ENCODE measurements around the gene UBB. TPM values are rescaled to one million over a fixed set of nuclear protein-coding genes. Genes with fewer than 3 reads are reported as not detected.

The UBB gene
- polyA plus RNA-seq, 3 donors, result 1,176 to 1,365 (median 1,282) TPM

DNA sequence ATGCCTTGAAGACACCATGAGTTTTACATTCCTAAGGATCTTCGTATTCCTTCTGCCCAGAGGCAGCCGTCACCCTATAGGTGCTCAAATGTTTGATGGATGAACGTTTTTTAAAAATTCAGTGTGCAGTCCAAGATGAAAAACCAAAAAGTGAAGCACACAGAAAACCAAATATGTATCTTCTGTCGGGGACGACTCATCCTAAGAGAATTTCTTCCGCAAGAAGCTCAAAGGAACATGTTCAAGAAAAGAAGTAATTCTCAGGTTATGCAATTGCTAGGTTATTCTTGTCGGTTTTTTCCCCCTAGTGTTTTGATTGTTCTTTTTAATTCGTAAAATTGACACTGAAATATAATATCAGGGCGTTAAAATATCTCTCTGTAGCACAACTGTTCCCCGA is 29.1 kb upstream of the UBB start:
- Mint-ChIP-seq H3K4me1 (peaks cover 17% of the 10 kb centered on the region), H3K9me3 (peaks cover 0 to 6% (median 3%) of the 10 kb centered on the region in 7 donors), H3K27ac (no peak overlapping the region), H3K27me3 (ENCODE audit: low read depth in 3 of 3) (peaks cover 44 to 55% (median 46%) of the 10 kb centered on the region in 3 donors), H3K36me3 (peaks cover 8 to 15% of the 10 kb centered on the region in 2 donors), H3K4me3 (peak overlapping the region; percentile 83 to 93)
- Histone ChIP-seq H3K27me3 (ENCODE audit: control insufficient read depth in 2 of 2, insufficient read depth in 2 of 2, low read length in 2 of 2) (peaks cover 21 to 33% of the 10 kb centered on the region in 2 donors), H4K20me1 (ENCODE audit: insufficient read depth, low read length) (no peaks in the 10 kb centered on the region), H2AFZ (ENCODE audit: insufficient read depth, low read depth, low read length, poor library complexity, severe bottlenecking) (peak overlapping the region; percentile 82), H3K4me2 (replicated peaks; ENCODE audit: extremely low read depth, low read length, poor library complexity, severe bottlenecking) (peak overlapping the region; percentile 92), H3K9ac (ENCODE audit: insufficient read depth, low read length, poor library complexity, severe bottlenecking) (no peak overlapping the region), H3K9me3 (replicated peaks in 1 of 2; ENCODE audit: control insufficient read depth in 1 of 2, insufficient read depth in 1 of 2, low read length in 2 of 2) (no peaks in the 10 kb centered on the region), H3K36me3 (replicated peaks in 1 of 2; ENCODE audit: control insufficient read depth in 1 of 2, insufficient read depth in 2 of 2, low read length in 2 of 2) (no peaks in the 10 kb centered on the region), H3K4me1 (ENCODE audit: control insufficient read depth in 1 of 2, insufficient read depth in 2 of 2, low read length in 2 of 2) (peaks cover 15 to 18% of the 10 kb centered on the region in 2 donors), H3K4me3 (replicated peaks in 1 of 3; ENCODE audit: low read depth in 2 of 3, low read length in 3 of 3) (peak overlapping the region in 2 of 3 experiments; percentile 33 to 77), H3K79me2 (ENCODE audit: insufficient read depth, low read length) (no peaks in the 10 kb centered on the region), H3K27ac (ENCODE audit: low read depth in 1 of 2, low read length in 2 of 2) (no peak overlapping the region)
- TF ChIP-seq, protein P1, sequence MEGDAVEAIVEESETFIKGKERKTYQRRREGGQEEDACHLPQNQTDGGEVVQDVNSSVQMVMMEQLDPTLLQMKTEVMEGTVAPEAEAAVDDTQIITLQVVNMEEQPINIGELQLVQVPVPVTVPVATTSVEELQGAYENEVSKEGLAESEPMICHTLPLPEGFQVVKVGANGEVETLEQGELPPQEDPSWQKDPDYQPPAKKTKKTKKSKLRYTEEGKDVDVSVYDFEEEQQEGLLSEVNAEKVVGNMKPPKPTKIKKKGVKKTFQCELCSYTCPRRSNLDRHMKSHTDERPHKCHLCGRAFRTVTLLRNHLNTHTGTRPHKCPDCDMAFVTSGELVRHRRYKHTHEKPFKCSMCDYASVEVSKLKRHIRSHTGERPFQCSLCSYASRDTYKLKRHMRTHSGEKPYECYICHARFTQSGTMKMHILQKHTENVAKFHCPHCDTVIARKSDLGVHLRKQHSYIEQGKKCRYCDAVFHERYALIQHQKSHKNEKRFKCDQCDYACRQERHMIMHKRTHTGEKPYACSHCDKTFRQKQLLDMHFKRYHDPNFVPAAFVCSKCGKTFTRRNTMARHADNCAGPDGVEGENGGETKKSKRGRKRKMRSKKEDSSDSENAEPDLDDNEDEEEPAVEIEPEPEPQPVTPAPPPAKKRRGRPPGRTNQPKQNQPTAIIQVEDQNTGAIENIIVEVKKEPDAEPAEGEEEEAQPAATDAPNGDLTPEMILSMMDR (IDR thresholded peaks at IDR 0.05), result no peak
- DNase-seq, result no peak
- intact Hi-C loops (cut with micrococcal nuclease), result loop anchor here in 1 of 2 donors (10.0 kb wide), 1 partner anchor 67 kb away; no protein-coding TSS in a partner anchor
- WGBS (ENCODE audit: insufficient coverage), result 10% methylated on average over 5 of the region's 10 CpGs

DNA sequence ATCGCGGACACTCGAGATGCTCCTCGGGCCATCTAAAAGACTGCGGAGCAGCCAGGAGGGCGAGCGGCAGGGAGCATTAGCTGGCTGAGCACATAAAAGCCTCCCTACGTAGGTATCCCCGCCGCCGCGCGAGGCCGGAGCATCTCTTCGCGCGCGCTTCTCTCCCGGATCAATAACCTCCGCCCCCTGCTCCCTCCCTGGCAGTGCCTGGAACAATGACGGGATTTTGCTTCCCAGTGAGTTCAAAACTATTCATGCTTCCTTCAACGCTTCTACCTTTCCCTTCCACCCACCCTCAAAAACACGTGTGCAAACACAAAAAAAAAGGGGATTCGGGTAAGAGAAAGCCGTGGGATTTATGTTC is 28.6 kb upstream of the UBB start:
- peaks cover 46 to 55% (median 46%) of the 10 kb centered on the region in 3 donors for H3K27me3 Mint-ChIP-seq (ENCODE audit: low read depth in 3 of 3)
- H3K4me3 Mint-ChIP-seq, result peak overlapping the region; percentile 83 to 93
- peaks cover 21 to 33% of the 10 kb centered on the region in 2 donors for H3K27me3 ChIP-seq (ENCODE audit: control insufficient read depth in 2 of 2, insufficient read depth in 2 of 2, low read length in 2 of 2)
- peaks cover 15 to 18% of the 10 kb centered on the region in 2 donors for H3K4me1 ChIP-seq (ENCODE audit: control insufficient read depth in 1 of 2, insufficient read depth in 2 of 2, low read length in 2 of 2)
- H3K4me3 ChIP-seq (replicated peaks in 1 of 3; ENCODE audit: low read depth in 2 of 3, low read length in 3 of 3), result peak overlapping the region; percentile 33 to 77 (median 55)
- H3K9me3 ChIP-seq (replicated peaks in 1 of 2; ENCODE audit: control insufficient read depth in 1 of 2, insufficient read depth in 1 of 2, low read length in 2 of 2), result no peaks in the 10 kb centered on the region
- H2AFZ ChIP-seq (ENCODE audit: insufficient read depth, low read depth, low read length, poor library complexity, severe bottlenecking), result peak overlapping the region; percentile 82
- no peaks in the 10 kb centered on the region for H4K20me1 ChIP-seq (ENCODE audit: insufficient read depth, low read length)
- WGBS (ENCODE audit: insufficient coverage), result under 1% methylated on average over 23 of the region's 25 CpGs
- H3K9ac ChIP-seq (ENCODE audit: insufficient read depth, low read length, poor library complexity, severe bottlenecking), result peak overlapping the region; percentile 46
- peak overlapping the region; percentile 92 for H3K4me2 ChIP-seq (replicated peaks; ENCODE audit: extremely low read depth, low read length, poor library complexity, severe bottlenecking)
- TF ChIP-seq, protein P1 (IDR thresholded peaks at IDR 0.05), result no peak
- no peaks in the 10 kb centered on the region for H3K36me3 ChIP-seq (replicated peaks in 1 of 2; ENCODE audit: control insufficient read depth in 1 of 2, insufficient read depth in 2 of 2, low read length in 2 of 2)
- DNase-seq, result no peak
- H3K4me1 Mint-ChIP-seq, result peaks cover 17% of the 10 kb centered on the region
- H3K79me2 ChIP-seq (ENCODE audit: insufficient read depth, low read length), result no peaks in the 10 kb centered on the region
- intact Hi-C loops (cut with micrococcal nuclease), result loop anchor here in 1 of 2 donors (10.0 kb wide), 1 partner anchor 67 kb away; no protein-coding TSS in a partner anchor
- peaks cover 0 to 6% (median 3%) of the 10 kb centered on the region in 7 donors for H3K9me3 Mint-ChIP-seq
- H3K36me3 Mint-ChIP-seq, result peaks cover 8 to 15% of the 10 kb centered on the region in 2 donors
- H3K27ac ChIP-seq (ENCODE audit: low read depth in 1 of 2, low read length in 2 of 2), result no peak overlapping the region
- no peak overlapping the region for H3K27ac Mint-ChIP-seq
